ENCODE measurements around the gene UTS2R.

DNA sequence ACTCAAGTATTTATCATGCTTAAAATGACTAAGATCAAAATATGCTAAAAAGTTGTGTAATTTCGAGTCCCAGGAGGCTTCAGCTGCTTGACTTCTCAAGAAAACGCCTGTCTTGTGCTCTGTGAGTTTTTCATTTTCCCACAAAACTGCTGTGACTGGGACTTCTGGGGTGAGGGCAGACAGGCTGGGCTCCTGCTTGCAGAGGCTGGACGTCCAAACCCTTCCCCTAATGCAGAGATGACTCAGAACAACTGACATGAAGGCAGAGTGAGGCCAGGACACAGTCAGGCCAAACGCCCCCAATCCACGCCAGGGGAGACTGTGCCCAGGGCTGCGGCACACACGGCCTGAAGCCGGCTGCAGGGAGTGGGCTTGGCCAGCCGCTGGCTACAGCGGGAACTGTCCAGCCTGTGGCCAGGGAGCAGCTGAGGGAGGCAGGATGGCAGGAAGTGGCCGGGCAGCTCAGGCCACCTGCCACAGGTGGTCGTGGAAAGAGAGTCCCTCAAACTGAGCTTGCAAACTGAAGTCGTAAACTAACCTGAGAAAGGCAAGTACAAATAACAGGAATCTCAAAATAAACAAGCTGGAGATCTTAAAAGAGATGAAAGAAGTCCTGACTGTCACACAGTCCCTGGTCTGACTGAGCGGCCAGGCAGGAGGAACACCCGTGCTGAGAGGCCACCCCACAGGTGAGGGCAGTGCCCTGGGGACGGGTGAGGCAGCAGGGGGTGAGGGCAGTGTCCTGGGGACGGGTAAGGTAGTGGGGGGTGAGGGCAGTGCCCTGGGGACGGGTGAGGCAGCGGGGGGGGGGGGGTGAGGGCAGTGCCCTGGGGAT lies 25.3 kb downstream of the UTS2R start:
- TF ChIP-seq EP300 (IDR thresholded peaks at IDR 0.05): no peak
- TF ChIP-seq, protein P1, sequence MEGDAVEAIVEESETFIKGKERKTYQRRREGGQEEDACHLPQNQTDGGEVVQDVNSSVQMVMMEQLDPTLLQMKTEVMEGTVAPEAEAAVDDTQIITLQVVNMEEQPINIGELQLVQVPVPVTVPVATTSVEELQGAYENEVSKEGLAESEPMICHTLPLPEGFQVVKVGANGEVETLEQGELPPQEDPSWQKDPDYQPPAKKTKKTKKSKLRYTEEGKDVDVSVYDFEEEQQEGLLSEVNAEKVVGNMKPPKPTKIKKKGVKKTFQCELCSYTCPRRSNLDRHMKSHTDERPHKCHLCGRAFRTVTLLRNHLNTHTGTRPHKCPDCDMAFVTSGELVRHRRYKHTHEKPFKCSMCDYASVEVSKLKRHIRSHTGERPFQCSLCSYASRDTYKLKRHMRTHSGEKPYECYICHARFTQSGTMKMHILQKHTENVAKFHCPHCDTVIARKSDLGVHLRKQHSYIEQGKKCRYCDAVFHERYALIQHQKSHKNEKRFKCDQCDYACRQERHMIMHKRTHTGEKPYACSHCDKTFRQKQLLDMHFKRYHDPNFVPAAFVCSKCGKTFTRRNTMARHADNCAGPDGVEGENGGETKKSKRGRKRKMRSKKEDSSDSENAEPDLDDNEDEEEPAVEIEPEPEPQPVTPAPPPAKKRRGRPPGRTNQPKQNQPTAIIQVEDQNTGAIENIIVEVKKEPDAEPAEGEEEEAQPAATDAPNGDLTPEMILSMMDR (IDR thresholded peaks at IDR 0.05): no peak

Data from upper lobe of left lung (tissue), 4 donors.